GM08714 (cell line): ENCODE results near the gene DGKQ.

Source experiments
- H3K4me3 ChIP-seq: fragments of 200-500 bp; sonication (Bioruptor generic); 2 replicates; pipeline ENCODE4 v1.5.1; 2014; ENCODE audit warnings: mild to moderate bottlenecking, low read length, inconsistent platforms
- ZNF274 ChIP-seq: IDR thresholded peaks from 2 replicates; pipeline ENCODE4 v1.6.1; 2012; ENCODE audit warnings: mild to moderate bottlenecking, low read depth, low read length

The DGKQ gene

DNA sequence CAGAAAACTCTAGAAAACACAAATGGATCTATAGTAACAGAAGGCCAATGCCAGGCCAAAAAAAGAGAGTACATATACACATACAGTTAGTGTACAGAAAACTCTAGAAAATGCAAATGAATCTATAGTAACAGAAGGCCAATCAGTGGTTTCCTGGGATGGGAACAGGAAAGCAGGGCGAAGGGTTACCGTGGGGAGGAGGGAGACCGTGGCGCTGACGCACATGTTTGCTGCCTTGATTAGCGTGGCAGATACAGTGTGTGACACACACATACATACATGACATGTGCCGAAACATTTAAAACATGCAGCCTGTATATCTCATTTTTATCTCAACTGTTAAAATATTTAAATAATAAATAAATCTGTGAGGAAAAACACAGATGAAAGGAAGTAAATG is 55.9 kb downstream of the DGKQ start:
- no peak overlapping the region for H3K4me3 ChIP-seq
- no peak for TF ChIP-seq ZNF274

DNA sequence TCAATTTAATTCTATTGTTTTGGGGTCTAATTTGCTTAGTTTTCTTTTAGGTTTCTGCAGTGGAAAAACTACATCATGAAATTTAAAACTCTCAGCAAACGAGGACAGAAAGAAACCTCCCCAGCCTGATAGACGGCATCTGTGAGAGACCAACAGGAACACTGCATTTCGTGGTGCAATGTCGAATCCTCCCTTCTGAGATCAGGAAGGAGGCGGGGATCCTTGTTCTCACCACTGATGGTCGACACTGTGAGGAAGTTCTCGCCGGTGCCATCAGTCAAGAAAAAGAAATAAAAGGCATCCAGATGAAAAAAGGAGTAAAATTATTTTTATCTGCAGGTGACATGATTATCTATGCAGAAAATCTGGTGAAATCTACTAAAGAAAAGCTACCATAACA is 57.8 kb downstream of the DGKQ start:
- no peak for TF ChIP-seq ZNF274
- H3K4me3 ChIP-seq, result peak overlapping the region; percentile 33; the same call in 1 of the 2 replicates

DNA sequence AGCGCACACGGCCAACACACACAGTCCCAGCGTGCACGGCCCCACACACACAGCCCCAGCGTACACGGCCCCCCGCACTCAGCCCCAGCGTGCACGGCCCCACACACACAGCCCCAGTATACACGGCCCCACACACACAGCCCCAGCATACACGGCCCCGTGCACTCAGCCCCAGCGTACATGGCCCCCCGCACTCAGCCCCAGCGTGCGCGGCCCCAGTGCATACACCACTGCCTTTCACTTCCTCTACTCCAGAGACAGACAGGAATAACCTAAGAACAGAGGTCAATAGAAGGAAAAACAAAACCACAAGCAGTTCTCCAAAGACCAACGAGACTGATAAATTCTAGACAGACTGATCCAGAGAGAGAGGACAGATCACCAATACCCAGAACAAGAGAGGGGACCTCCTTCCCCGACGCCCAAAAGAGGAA is 58.3 kb downstream of the DGKQ start:
- peak overlapping the region; percentile 33; the same call in 1 of the 2 replicates for H3K4me3 ChIP-seq
- TF ChIP-seq ZNF274, result no peak

- no peak overlapping the region for H3K4me3 ChIP-seq
- no peak for TF ChIP-seq ZNF274
Measured at GRCh38 chr4:914531-914930, 58.8 kb downstream of the DGKQ start.

- H3K4me3 ChIP-seq, result no peak overlapping the region
- TF ChIP-seq ZNF274, result no peak
Measured at GRCh38 chr4:913280-913618, 60.1 kb downstream of the DGKQ start.

DNA sequence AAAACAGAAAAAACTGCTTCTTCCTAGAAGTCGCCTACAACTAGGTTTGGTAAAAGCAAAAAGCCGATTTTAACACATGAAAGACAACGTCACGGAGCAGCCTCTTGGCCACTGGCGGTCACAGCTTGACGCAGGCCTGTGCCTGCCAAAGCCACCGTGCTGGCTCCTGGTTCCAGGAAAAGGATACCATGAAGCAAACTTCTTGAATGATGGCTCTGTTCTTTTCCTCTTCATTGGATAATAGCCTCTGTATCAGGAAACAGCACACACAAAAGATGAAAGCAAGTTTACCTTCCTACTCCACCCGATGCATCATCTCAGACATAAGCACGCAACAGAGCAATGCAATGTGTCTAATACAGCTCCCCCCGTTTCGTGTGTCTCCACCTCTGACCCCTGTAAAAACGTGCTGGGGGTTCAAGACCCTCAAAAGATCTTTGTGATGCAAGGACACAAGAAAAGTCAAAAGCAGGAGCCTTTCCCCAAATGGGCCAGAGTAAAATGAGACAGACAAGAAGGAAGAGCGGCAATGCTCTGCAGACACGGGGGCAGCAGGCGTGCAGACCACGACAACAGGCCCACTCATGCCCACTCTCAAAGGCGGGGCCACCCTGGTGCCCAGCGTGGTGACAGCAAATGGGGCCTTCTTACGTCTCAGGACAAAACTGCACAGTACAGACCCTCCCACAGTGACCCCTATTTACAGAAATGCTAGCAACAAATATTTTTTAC is 60.7 kb downstream of the DGKQ start:
- TF ChIP-seq ZNF274, result no peak
- H3K4me3 ChIP-seq, result no peak overlapping the region

GRCh38 chr4:911871-912490 is 61.4 kb downstream of the DGKQ start:
- no peak overlapping the region for H3K4me3 ChIP-seq
- no peak for TF ChIP-seq ZNF274

DNA sequence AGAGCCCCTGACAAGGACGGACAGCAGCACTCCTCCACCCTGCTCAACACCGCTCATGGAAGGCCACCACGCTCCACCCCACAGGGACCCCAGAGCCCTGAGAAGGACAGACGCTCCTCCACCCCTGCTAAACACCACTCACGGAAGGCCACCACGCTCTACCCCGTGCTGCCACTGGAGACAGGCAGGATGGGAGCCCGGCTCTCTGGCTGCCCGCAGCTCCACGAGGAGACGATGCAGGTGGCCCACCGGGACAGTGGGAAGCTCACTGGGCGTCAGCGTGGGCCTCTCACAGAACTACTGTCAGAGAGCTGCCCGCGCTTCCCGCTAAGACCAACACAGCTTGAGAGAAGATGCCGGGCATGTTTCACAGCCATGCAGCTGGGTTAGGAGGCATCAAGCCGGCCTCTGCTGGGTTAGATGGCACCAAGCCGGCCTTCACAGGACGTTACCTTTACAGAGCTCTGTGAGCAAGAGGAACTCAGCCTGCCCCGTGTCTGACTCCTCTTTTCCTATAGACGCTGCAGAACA is 62.1 kb downstream of the DGKQ start:
- no peak for TF ChIP-seq ZNF274
- H3K4me3 ChIP-seq, result no peak overlapping the region

DNA sequence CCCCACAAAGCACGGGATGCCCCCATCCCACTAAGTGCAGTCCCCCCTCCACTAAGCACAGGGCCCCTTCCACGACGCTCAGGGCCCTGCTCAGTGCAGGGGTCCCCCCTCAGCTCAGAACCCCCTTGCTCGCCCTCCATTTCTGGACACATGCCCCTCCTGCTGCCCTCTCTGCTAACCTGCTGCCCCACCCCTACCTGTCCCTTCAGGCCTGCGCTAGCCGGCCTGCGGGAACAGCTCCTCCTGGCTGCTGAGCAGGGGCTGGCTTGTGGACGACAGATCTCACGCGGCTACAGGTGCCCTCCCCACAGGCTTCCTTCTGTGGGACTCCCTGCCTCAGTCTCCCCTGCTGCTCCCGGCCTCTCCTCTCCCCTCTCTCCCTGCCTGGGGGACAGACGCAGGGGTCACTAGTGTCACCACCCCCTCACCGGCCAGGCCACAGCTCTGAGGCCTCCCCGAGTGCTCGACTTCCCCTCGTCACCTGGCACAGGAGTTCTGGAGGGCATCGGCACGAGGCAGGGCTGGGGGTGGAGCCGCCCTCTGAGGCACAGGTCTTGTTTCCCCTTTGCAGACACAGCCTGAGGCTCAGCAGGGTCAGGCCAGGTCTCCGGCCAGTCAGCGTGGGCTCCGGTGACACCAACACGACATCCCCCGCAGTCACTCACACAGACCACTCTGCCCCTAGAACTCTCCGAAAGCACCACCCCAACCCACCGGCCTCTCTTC is 62.8 kb downstream of the DGKQ start:
- no peak for TF ChIP-seq ZNF274
- H3K4me3 ChIP-seq, result no peak overlapping the region

DNA sequence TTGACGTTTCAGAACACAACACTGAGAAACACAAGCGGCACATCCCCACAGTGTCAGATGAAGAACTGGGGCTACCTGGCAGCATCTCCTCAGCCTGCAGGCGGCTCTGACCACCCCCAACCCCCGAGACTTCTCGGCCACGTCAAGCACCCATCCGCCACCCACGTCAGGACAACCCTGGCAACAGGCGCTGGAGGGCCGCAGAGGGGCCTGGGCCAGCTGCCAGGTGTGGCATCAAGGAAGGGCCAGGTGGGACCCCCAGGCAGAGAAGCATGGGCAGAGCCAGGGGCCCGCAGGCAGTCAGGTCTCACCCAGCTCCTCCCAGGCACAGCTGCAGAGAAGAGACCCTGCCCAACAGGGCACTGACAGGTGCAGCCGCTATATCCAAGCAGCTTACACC is 63.5 kb downstream of the DGKQ start:
- H3K4me3 ChIP-seq, result no peak overlapping the region
- TF ChIP-seq ZNF274, result no peak

GRCh38 chr4:909131-909571 is 64.2 kb downstream of the DGKQ start:
- TF ChIP-seq ZNF274, result no peak
- H3K4me3 ChIP-seq, result no peak overlapping the region
